ENCODE measurements around the gene PSME1.

PSME1 gene

GRCh38 chr14:24177041-24177825, 41.2 kb downstream of the PSME1 start:
- DNase-seq, result no peak

- DNase-seq, result no peak
Observed at GRCh38 chr14:24177891-24178290, 41.9 kb downstream of the PSME1 start.

GRCh38 chr14:24178399-24179178, 42.6 kb downstream of the PSME1 start:
- DNase-seq, result no peak

DNA sequence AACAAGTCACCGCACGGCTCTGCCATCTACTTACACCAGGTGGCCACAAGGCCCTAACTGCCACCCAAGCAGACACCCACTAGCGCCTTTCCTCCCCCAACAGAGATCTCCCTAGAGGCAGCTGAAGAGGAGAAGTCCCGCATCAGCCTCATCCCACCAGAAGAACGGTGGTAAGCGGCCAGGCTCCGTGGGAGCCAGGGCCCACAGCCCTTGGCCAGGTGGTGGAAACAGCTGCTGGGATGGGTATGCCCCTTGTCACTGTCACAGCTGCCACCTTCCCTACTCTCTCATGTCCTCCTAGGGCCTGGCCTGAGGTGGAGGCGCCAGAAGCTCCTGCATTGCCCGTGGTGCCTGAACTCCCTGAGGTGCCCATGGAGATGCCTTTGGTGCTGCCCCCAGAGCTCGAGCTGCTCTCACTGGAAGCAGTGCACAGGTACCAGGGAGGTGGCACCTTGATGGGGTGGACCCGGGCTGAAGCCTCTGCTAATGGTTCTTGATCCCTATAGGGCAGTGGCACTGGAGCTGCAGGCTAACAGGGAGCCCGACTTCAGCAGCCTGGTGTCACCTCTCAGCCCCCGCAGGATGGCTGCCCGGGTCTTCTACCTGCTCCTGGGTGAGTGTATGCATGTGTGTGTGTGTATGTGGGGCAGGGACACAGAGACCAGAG, 43.4 kb downstream of the PSME1 start:
- DNase-seq, result no peak

DNA sequence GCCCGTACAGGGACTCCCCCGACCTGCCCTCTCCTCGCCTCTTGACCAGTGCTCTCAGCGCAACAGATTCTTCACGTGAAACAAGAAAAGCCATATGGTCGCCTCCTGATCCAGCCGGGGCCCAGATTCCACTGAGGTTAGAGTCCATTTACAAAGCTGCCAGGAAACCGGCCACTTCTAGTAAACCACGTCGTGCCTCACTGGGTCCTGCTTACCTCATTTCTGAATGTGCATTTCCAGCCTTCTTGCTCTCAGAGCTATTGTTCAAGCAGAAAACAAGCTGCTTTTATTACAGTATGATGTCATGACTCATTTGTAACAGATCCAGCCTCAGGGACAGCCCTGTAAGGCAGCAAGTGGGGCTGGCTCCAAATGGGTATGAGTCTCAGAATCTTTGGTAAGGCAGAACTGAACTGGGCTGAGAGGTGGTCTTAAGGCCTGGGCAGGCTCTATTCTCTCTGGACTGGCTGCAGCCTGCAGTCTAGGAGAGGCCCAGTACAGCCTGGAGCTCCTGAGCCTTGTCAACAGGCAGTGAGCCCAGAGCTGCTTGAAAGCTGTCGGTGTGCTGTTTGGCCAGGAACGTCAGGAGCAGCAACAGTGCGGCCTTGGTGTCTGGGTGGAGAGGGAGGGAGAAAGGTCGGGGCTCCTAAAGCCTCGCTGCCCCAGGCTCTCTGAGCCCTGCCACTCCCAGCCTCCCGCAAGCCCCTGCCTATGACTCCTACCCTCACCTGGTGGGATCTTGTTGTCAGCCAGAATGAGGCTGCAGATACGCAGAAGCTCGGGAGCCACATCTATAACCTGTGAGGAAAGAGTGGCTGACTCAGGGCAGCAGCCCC, 44.2 kb downstream of the PSME1 start:
- peak; percentile 21 for DNase-seq

DNA sequence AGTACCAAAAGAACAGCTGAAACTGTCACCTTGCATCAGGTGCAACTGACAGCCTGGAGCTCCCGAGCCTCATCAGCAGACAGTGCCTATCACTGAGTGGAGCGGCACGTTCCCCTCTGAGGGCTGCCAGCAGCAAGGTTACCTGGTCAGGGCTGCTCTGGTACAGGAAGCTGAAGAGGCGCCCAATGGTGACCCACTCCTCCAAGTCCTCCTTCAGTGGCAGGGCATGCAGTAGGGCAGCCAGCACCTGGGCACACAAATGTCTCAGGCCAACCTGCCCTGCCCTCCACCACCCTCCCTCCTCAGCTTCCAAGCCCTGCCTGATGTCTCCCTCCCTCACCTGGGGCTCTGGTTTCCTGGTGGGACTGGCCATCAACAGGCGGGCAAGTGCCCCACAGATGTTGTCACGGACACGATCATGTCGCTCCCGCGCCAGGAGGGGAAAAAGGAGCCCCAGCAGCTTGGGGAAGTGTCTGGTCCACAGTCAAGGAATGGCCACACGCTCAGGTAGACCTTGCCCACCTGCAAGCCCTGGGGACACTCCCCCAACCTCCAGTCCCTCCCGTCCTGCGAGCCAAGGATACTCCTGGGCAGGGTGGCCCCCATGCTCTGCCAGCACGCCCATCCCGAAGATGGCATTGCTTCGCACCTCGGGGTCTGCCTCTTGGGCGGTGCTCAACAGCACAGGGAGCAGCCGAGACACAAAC, 45.5 kb downstream of the PSME1 start:
- DNase-seq, result no peak

DNA sequence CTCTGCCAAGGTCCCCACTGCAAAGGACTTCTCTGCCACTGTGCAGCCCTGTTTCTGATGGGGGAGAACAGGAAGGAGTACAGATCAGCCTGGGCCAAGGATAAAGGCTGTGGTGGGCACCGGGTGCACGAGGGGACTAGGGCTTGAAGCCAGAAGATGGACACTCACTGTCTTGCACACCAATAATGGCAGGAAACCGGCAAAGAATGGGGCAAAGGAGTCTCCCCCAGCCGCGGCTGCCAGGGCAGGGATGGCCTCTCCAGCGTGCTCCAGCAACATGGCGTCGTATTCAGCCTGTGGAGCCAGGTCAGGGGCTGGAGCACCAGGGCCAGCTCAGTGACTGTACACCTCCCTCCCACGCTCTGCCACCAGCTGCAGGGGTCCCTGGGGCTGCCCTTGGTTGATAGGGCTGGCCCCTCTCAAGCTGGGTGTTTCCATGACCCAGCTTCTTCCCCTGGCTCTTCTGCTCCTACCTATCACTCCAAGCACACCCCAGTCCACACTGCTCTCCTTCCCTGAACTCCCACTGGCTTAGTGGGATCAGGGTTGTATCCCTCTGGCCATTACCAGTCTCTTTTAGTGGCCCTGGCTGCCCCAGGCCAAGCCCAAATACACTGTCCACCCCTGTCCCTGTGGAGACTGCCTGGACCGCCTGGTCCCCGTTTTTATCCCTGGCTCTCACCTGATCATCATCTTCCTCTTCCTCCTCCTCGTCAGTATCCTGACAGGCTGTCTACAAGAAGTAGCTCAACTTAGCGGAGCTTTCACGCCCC, 46.3 kb downstream of the PSME1 start:
- DNase-seq, result no peak

DNA sequence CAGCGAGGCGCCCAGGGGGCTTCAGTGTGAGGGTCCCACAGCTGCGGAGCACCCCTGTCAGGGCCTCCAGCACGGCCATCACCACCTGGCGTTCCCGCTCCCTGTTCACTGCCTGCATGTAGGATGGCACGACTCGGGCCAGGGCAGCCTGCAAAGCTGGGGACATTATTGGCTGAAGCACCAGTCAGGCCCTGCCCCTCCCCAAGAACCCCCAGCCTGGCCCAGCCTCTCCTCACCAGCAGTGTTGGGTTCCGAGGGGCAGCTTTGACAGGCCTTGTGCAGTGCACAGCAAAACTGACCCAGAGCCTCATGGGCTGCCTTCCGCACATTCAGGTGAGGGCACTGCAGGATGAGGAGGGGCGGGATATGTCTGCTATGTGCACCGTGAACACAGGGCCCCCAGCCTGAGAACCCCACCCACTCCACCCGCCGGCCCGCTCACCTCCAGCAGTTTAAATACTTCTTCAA, 47.1 kb downstream of the PSME1 start:
- no peak for DNase-seq

DNA sequence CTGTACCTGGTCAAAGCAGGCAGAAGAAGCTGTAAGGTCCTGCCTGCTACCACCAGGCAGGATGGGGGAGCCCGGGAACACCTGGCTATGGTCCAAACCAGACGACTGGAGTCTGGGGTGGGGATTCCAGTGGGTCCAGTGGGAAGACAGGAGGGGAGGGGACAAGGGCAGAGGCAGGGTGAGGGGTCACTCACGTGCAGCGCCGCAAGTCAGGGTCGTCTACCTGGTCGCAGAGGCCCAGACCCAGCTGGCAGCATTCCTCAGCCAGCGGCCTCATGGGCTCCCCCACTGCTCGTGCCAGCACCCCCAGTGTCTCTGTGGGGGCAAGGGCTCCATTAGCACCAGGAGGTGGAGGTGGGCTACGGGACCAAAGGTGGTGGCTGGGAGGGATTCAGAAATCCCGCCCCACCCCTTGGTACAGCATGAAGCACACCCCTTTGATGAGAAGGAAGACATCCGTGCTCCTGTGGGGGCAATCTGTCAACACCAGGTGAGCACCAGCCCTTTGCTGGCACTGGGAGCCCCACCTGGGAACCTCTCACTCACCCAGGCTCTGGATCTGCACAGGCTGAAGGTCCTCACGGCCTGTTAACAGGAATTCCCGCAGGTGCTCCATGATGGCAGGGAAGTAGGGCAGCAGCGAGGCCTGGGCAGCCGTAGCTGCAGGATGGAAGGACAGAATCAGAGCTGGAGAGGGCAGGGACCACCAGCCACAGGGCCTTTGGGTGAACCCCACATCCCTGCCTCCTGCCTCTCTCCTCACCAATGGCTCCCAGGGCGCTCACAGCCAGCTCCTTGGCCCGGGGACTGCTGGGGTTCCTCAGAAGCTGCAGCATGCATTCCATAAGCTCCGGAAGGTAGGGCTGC, 48.3 kb downstream of the PSME1 start:
- DNase-seq, result no peak

- DNase-seq, result no peak
Observed at GRCh38 chr14:24185026-24185425, 49.0 kb downstream of the PSME1 start.

DNA sequence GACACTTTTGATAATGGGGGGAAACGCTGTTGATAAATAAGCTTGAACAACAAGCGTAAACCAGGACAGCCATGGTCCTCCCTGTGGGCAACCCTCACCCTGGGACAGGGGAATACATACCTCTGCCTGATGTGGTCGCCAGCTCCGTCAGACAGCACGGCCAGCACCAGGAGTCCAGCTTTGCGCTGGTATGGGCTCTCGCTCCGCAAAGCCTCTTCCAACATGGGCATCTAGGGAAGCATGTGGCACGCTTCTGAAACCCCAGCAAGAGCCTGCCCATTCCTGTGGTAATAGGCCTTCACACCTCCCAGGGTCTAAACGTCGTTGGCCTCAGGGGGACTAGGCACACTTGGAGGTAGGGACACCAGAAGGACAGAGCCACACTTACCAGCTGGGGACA, 49.7 kb downstream of the PSME1 start:
- no peak for DNase-seq

DNA sequence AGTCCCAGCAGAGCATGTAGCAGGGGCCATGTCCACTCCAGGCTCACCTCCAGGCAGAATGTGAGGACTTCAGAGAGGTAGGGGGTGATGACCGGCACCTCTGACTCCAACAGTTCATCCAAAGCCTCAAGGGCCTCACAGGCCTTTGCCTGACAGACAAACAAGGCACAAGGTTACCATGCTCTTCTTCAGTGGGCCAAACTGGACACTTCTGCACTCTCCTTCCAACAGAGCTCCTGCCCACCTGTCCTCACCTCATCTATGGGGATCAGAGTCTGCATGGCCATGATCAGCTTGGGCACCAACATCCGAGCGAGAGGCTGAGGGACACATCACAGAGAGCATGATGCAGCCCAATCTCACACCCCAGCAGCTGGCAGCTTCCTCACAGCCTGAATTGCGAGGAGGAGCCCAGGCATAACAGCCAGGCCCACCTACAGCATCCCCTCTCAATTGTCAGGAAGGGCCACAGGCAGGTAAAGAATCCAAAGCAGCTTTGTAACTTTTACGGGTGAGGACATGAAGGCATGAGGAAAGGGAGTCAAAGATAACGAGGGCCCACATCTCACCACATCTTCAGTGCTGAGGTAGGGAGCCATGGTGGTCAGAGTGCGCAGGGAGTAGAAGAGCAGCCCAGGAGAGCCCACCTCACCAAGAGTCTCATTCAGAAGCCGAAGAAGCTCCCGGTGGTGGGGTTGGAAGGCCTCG, 51.0 kb downstream of the PSME1 start:
- no peak for DNase-seq

DNA sequence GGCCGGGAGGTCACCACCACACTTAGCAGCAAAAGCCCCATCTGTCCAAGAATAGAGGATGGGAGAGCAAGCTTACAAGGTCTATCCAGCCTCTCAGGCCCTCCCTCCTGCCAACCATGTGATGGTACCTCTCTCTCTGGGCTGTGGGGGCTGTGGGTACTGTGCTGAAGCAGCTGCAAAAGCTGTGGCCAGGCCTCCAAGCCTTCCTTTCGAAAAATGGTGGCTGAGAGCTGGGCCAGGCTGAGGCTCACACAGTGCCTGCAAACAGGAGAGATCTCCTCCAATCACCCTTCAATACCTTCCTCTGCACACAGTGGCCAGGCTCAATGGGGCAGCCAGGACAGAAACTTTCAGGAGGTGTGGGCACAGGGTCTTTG, 51.5 kb downstream of the PSME1 start:
- no peak for DNase-seq

Measured in NCI-H2029 treated with DMSO at 0.1 percent for 48 hours (cell line).